GM23338 (cell line): ENCODE results near the gene KAZN. TPM values are rescaled to one million over a fixed set of nuclear protein-coding genes. Genes with fewer than 3 reads are reported as not detected.

Experiments used
- ATAC-seq: fragments of 200-7000 bp; cut with Tn5 transposase; 3 replicates; pipeline ENCODE4 v1.9.1; 2020
- DNase-seq: peaks from one replicate; pipeline ENCODE4 v3.0.0-alpha.2; 2015; ENCODE audit warnings: low spot score
- H2AFZ ChIP-seq: fragments of 200-600 bp; sonication (generic); 2 replicates; pipeline ENCODE4 v1.8.0; 2016; ENCODE audit warnings: antibody characterized with exemption, mild to moderate bottlenecking, moderate library complexity
- H3F3A ChIP-seq: fragments of 200-600 bp; sonication (generic); replicated peaks from 2 replicates; pipeline ENCODE4 v1.8.0; 2017; ENCODE audit warnings: antibody characterized with exemption, mixed run types, low read depth
- H3K27ac ChIP-seq: fragments of 200-600 bp; sonication (generic); 2 replicates; pipeline ENCODE4 v1.6.1; 2016; ENCODE audit warnings: low read depth
- H3K27me3 ChIP-seq: fragments of 200-600 bp; sonication (generic); 2 replicates; pipeline ENCODE4 v1.8.0; 2016; ENCODE audit warnings: mild to moderate bottlenecking, mixed run types, moderate library complexity; ENCODE audit not compliant: insufficient read depth
- H3K36me3 ChIP-seq: fragments of 200-600 bp; sonication (generic); 2 replicates; pipeline ENCODE4 v1.8.0; 2016; ENCODE audit warnings: mild to moderate bottlenecking; ENCODE audit not compliant: insufficient read depth
- H3K4me1 ChIP-seq: fragments of 200-600 bp; sonication (generic); 2 replicates; pipeline ENCODE4 v1.8.0; 2016; ENCODE audit warnings: mild to moderate bottlenecking, moderate library complexity; ENCODE audit not compliant: insufficient read depth
- H3K4me2 ChIP-seq: fragments of 200-600 bp; sonication (generic); 2 replicates; pipeline ENCODE4 v1.7.1; 2017; ENCODE audit warnings: mixed run types
- H3K4me3 ChIP-seq: fragments of 200-600 bp; sonication (generic); 2 replicates; pipeline ENCODE4 v1.6.1; 2016; ENCODE audit warnings: mixed run types
- H3K79me2 ChIP-seq: fragments of 200-600 bp; sonication (generic); replicated peaks from 2 replicates; pipeline ENCODE4 v1.8.0; 2017; ENCODE audit warnings: mild to moderate bottlenecking; ENCODE audit not compliant: insufficient read depth
- H3K9me2 ChIP-seq: fragments of 200-600 bp; sonication (generic); 2 replicates; pipeline ENCODE4 v1.8.0; 2017; ENCODE audit not compliant: insufficient read depth
- H4K20me1 ChIP-seq: fragments of 200-600 bp; sonication (generic); replicated peaks from 2 replicates; pipeline ENCODE4 v1.8.0; 2017; ENCODE audit warnings: mild to moderate bottlenecking; ENCODE audit not compliant: insufficient read depth
- H3K27ac Mint-ChIP-seq: 2 replicates; pipeline ENCODE4 v1.8.0; 2020; ENCODE audit warnings: inconsistent platforms, mild to moderate bottlenecking, moderate library complexity, mixed read lengths
- H3K27me3 Mint-ChIP-seq: 3 replicates; pipeline ENCODE4 v1.8.0; 2022; ENCODE audit warnings: low read depth, mild to moderate bottlenecking, moderate library complexity, mixed read lengths, inconsistent platforms; ENCODE audit not compliant: insufficient read depth, poor library complexity
- H3K36me3 Mint-ChIP-seq: 3 replicates; pipeline ENCODE4 v1.8.0; 2021; ENCODE audit warnings: low read depth, mild to moderate bottlenecking, inconsistent platforms, moderate library complexity, mixed read lengths
- H3K4me1 Mint-ChIP-seq: 3 replicates; pipeline ENCODE4 v1.8.0; 2020; ENCODE audit warnings: mild to moderate bottlenecking, inconsistent platforms, mixed read lengths
- H3K4me3 Mint-ChIP-seq: 3 replicates; pipeline ENCODE4 v1.8.0; 2021; ENCODE audit warnings: moderate library complexity, mild to moderate bottlenecking, inconsistent platforms, mixed read lengths
- H3K9me3 Mint-ChIP-seq: 3 replicates; pipeline ENCODE4 v1.8.0; 2020; ENCODE audit warnings: moderate library complexity, mild to moderate bottlenecking, inconsistent platforms, mixed read lengths
- CREB1 ChIP-seq: fragments of 250-450 bp; sonication (Bioruptor Pico); IDR thresholded peaks from 2 replicates; pipeline ENCODE4 v1.5.0; 2020; ENCODE audit warnings: low read depth, mild to moderate bottlenecking, moderate library complexity
- EZH2 ChIP-seq: fragments of 200-600 bp; sonication (generic); IDR thresholded peaks from one replicate; pipeline ENCODE4 v1.8.0; 2017; ENCODE audit warnings: antibody characterized with exemption, mild to moderate bottlenecking, low read depth; ENCODE audit not compliant: unreplicated experiment
- EZH2phosphoT487 ChIP-seq: fragments of 200-600 bp; sonication (generic); IDR thresholded peaks from one replicate; pipeline ENCODE4 v1.8.1; 2018; ENCODE audit warnings: antibody characterized with exemption; ENCODE audit not compliant: unreplicated experiment
- JUNB ChIP-seq: IDR thresholded peaks from one replicate; pipeline ENCODE4 v1.6.1; 2016; ENCODE audit warnings: antibody characterized with exemption; ENCODE audit not compliant: unreplicated experiment
- NANOG ChIP-seq: IDR thresholded peaks from 2 replicates; pipeline ENCODE4 v1.6.1; 2016; ENCODE audit warnings: antibody characterized with exemption, borderline replicate concordance
- POLR2AphosphoS5 ChIP-seq: IDR thresholded peaks from 2 replicates; pipeline ENCODE4 v1.6.1; 2016; ENCODE audit warnings: antibody characterized with exemption, low read depth
- STAT1 ChIP-seq: IDR thresholded peaks from one replicate; pipeline ENCODE4 v1.6.1; 2016; ENCODE audit warnings: antibody characterized with exemption; ENCODE audit not compliant: unreplicated experiment
- ZNF114 ChIP-seq: fragments of 250-450 bp; sonication (Bioruptor Pico); IDR thresholded peaks from 2 replicates; pipeline ENCODE4 v1.5.0; 2020; ENCODE audit warnings: mild to moderate bottlenecking, moderate library complexity
- ZNF331 ChIP-seq: fragments of 250-450 bp; sonication (Bioruptor Pico); IDR thresholded peaks from 2 replicates; pipeline ENCODE4 v1.5.0; 2020; ENCODE audit warnings: low read depth, mild to moderate bottlenecking, moderate library complexity
- polyA plus RNA-seq: library from polyadenylated mRNA; unstranded; fragments of >200 nt; fragmentation: Nextera tagmentation; extraction: Ambion mirVana; gene quantifications from 2 replicates; pipeline ENCODE4 v1.2.1, GENCODE V29; 2016
- total RNA-seq: library from RNA; depleted of rRNA; stranded (reverse); fragments of >200 nt; shearing (Covaris generic); gene quantifications from 2 replicates; pipeline ENCODE4 v1.2.3, GENCODE V29; 2014
- TF ChIP-seq, protein P1 (sequence below): IDR thresholded peaks from 2 replicates; pipeline ENCODE4 v1.6.1; 2016; ENCODE audit warnings: antibody characterized with exemption
- TF ChIP-seq, protein P2 (sequence below): IDR thresholded peaks from one replicate; pipeline ENCODE4 v1.6.1; 2018; ENCODE audit warnings: antibody characterized with exemption; ENCODE audit not compliant: unreplicated experiment
- TF ChIP-seq, protein P3 (sequence below): fragments of 250-450 bp; sonication (Bioruptor Pico); IDR thresholded peaks from 2 replicates; pipeline ENCODE4 v1.5.0; 2020; ENCODE audit warnings: mild to moderate bottlenecking, moderate library complexity

The KAZN gene
- total and polyA plus RNA-seq, 2 experiments from 2014 or later, result 9.9 to 15.0 TPM

DNA sequence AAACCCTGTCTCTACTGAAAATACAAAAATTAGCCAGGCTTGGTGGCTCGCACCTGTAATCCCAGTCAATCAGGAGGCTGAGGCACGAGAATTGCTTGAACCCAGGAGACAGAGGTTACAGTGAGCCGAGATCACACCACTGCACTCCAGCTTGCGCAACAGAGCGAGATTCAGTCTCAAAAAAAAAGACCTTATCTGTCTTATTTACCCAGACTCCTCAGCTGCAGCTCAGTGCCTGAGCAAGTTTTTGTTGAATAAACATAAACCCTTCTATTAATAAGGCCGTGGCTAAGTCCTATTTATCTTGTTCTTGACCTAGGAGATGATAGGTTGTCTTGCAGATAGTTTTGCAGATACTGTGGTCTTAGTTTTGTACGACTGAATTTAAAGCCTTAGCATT lies 418.6 kb downstream of the KAZN start:
- Histone ChIP-seq H3K79me2 (no peaks in the 10 kb centered on the region), H4K20me1 (no peaks in the 10 kb centered on the region; the same call in 1 of the 2 replicates), H3K27ac (no peak overlapping the region), H3K4me1 (peaks cover 7% of the 10 kb centered on the region; the same call in 1 of the 2 replicates), H3K9me2 (no peaks in the 10 kb centered on the region), H3K27me3 (no peaks in the 10 kb centered on the region), H2AFZ (no peak overlapping the region), H3K36me3 (no peaks in the 10 kb centered on the region), H3K4me3 (no peak overlapping the region), H3K4me2 (no peak overlapping the region), H3F3A (no peaks in the 10 kb centered on the region)
- peaks cover 12% of the 10 kb centered on the region for H3K4me1 Mint-ChIP-seq
- no peaks in the 10 kb centered on the region for H3K36me3 Mint-ChIP-seq
- DNase-seq (no peak), ATAC-seq (no peak)
- H3K27ac Mint-ChIP-seq, result no peak overlapping the region
- peaks cover 8% of the 10 kb centered on the region for H3K27me3 Mint-ChIP-seq
- H3K9me3 Mint-ChIP-seq, result no peaks in the 10 kb centered on the region
- no peak overlapping the region for H3K4me3 Mint-ChIP-seq
- TF ChIP-seq ZNF331 (CRISPR knock-in tag), result no peak
- no peak for TF ChIP-seq JUNB
- TF ChIP-seq EZH2phosphoT487, result no peak
- TF ChIP-seq EZH2, result no peak
- no peak for TF ChIP-seq NANOG

DNA sequence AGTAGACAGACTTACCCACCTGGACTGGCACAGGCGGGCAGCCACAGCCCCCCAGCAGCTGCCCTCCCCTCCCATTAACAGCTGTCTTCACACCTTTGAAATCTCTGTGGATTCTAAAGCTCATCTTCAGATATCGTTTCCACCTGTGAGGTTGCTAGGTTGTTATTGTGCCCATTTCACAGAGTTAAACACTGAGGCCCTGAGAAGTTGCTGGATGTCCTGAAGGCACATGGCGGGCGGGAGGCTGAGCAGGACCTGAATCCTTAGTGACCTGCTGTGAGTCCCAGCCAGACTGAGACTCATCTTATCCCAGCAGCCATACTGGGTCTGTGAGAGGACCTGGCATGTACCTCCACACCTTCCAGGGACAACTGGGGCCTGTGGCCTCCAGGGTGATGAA lies 420.3 kb downstream of the KAZN start:
- Histone ChIP-seq H3K4me3 (no peak overlapping the region), H3K4me1 (peaks cover 7% of the 10 kb centered on the region; the same call in 1 of the 2 replicates), H3K4me2 (no peak overlapping the region), H3F3A (no peaks in the 10 kb centered on the region), H3K27ac (no peak overlapping the region), H2AFZ (no peak overlapping the region), H4K20me1 (no peaks in the 10 kb centered on the region; the same call in 1 of the 2 replicates), H3K27me3 (no peaks in the 10 kb centered on the region), H3K36me3 (no peaks in the 10 kb centered on the region), H3K9me2 (no peaks in the 10 kb centered on the region), H3K79me2 (no peaks in the 10 kb centered on the region)
- ATAC-seq (no peak), DNase-seq (no peak)
- peaks cover 18% of the 10 kb centered on the region for H3K4me1 Mint-ChIP-seq
- H3K36me3 Mint-ChIP-seq, result no peaks in the 10 kb centered on the region
- H3K9me3 Mint-ChIP-seq, result no peaks in the 10 kb centered on the region; the same call in 2 of the 3 replicates
- H3K27me3 Mint-ChIP-seq, result peaks cover 4% of the 10 kb centered on the region
- H3K4me3 Mint-ChIP-seq, result no peak overlapping the region
- no peak overlapping the region for H3K27ac Mint-ChIP-seq
- TF ChIP-seq, protein P1, sequence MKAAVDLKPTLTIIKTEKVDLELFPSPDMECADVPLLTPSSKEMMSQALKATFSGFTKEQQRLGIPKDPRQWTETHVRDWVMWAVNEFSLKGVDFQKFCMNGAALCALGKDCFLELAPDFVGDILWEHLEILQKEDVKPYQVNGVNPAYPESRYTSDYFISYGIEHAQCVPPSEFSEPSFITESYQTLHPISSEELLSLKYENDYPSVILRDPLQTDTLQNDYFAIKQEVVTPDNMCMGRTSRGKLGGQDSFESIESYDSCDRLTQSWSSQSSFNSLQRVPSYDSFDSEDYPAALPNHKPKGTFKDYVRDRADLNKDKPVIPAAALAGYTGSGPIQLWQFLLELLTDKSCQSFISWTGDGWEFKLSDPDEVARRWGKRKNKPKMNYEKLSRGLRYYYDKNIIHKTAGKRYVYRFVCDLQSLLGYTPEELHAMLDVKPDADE, result no peak
- TF ChIP-seq EZH2phosphoT487, result no peak
- TF ChIP-seq, protein P2, sequence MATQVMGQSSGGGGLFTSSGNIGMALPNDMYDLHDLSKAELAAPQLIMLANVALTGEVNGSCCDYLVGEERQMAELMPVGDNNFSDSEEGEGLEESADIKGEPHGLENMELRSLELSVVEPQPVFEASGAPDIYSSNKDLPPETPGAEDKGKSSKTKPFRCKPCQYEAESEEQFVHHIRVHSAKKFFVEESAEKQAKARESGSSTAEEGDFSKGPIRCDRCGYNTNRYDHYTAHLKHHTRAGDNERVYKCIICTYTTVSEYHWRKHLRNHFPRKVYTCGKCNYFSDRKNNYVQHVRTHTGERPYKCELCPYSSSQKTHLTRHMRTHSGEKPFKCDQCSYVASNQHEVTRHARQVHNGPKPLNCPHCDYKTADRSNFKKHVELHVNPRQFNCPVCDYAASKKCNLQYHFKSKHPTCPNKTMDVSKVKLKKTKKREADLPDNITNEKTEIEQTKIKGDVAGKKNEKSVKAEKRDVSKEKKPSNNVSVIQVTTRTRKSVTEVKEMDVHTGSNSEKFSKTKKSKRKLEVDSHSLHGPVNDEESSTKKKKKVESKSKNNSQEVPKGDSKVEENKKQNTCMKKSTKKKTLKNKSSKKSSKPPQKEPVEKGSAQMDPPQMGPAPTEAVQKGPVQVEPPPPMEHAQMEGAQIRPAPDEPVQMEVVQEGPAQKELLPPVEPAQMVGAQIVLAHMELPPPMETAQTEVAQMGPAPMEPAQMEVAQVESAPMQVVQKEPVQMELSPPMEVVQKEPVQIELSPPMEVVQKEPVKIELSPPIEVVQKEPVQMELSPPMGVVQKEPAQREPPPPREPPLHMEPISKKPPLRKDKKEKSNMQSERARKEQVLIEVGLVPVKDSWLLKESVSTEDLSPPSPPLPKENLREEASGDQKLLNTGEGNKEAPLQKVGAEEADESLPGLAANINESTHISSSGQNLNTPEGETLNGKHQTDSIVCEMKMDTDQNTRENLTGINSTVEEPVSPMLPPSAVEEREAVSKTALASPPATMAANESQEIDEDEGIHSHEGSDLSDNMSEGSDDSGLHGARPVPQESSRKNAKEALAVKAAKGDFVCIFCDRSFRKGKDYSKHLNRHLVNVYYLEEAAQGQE, result no peak
- no peak for TF ChIP-seq STAT1
- no peak for TF ChIP-seq JUNB
- TF ChIP-seq POLR2AphosphoS5, result no peak
- no peak for TF ChIP-seq CREB1 (CRISPR knock-in tag)
- TF ChIP-seq, protein P3, sequence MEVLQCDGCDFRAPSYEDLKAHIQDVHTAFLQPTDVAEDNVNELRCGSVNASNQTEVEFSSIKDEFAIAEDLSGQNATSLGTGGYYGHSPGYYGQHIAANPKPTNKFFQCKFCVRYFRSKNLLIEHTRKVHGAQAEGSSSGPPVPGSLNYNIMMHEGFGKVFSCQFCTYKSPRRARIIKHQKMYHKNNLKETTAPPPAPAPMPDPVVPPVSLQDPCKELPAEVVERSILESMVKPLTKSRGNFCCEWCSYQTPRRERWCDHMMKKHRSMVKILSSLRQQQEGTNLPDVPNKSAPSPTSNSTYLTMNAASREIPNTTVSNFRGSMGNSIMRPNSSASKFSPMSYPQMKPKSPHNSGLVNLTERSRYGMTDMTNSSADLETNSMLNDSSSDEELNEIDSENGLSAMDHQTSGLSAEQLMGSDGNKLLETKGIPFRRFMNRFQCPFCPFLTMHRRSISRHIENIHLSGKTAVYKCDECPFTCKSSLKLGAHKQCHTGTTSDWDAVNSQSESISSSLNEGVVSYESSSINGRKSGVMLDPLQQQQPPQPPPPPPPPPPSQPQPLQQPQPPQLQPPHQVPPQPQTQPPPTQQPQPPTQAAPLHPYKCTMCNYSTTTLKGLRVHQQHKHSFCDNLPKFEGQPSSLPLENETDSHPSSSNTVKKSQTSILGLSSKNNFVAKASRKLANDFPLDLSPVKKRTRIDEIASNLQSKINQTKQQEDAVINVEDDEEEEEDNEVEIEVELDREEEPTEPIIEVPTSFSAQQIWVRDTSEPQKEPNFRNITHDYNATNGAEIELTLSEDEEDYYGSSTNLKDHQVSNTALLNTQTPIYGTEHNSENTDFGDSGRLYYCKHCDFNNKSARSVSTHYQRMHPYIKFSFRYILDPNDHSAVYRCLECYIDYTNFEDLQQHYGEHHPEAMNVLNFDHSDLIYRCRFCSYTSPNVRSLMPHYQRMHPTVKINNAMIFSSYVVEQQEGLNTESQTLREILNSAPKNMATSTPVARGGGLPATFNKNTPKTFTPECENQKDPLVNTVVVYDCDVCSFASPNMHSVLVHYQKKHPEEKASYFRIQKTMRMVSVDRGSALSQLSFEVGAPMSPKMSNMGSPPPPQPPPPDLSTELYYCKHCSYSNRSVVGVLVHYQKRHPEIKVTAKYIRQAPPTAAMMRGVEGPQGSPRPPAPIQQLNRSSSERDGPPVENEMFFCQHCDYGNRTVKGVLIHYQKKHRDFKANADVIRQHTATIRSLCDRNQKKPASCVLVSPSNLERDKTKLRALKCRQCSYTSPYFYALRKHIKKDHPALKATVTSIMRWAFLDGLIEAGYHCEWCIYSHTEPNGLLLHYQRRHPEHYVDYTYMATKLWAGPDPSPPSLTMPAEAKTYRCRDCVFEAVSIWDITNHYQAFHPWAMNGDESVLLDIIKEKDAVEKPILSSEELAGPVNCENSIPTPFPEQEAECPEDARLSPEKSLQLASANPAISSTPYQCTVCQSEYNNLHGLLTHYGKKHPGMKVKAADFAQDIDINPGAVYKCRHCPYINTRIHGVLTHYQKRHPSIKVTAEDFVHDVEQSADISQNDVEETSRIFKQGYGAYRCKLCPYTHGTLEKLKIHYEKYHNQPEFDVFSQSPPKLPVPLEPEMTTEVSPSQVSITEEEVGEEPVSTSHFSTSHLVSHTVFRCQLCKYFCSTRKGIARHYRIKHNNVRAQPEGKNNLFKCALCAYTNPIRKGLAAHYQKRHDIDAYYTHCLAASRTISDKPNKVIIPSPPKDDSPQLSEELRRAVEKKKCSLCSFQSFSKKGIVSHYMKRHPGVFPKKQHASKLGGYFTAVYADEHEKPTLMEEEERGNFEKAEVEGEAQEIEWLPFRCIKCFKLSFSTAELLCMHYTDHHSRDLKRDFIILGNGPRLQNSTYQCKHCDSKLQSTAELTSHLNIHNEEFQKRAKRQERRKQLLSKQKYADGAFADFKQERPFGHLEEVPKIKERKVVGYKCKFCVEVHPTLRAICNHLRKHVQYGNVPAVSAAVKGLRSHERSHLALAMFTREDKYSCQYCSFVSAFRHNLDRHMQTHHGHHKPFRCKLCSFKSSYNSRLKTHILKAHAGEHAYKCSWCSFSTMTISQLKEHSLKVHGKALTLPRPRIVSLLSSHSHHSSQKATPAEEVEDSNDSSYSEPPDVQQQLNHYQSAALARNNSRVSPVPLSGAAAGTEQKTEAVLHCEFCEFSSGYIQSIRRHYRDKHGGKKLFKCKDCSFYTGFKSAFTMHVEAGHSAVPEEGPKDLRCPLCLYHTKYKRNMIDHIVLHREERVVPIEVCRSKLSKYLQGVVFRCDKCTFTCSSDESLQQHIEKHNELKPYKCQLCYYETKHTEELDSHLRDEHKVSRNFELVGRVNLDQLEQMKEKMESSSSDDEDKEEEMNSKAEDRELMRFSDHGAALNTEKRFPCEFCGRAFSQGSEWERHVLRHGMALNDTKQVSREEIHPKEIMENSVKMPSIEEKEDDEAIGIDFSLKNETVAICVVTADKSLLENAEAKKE (CRISPR knock-in tag), result no peak
- no peak for TF ChIP-seq ZNF331 (CRISPR knock-in tag)
- TF ChIP-seq EZH2, result no peak
- TF ChIP-seq NANOG, result no peak
- TF ChIP-seq ZNF114 (CRISPR knock-in tag), result no peak
